ENCODE results near the gene ADRA2B. TPM values are rescaled to one million over a fixed set of nuclear protein-coding genes. Genes with fewer than 3 reads are reported as not detected.

The ADRA2B gene
- total RNA-seq, 1 experiment from 2014 or later, result not detected

DNA sequence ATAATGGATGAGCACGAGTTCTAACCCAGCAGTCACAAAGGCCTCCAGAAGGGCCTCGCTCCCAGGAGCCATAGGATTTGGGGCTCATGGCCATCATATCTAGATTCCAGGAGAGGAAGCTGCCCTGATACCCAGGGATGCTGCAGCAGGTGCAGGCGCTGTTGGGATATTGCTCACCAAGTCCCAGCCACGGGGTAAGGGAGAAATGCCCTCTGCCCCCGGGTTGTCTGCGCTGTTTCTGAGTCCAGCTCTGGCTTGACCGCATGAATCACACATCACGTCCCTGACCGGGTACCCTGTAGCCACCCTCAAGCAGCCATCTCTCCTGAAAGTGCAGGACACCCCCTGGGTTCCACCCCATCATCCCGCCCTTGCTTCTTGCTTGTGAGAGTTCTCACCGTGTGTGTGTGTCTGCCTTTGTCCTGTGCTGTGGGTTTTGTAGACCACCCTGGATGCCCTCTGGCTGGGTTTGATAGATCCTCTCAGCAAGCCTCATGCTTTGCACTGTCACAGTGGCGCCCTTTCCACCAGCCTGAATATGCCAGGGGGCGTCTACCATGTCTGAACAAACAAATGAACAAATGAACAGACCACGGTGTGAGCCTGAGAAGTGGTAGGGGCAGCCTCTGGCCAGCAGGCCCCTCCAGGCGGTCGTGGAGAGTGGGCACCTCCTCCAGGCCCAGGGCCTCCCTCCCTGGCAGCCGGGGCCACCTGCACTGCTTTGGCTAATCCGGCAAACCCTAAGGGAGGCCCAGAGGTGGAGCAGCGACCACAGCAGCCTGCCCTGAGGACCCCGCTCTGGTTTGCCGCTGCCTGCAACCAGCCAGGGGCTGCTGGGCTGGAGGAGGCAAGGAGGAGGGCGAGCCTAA, 32.1 kb downstream of the ADRA2B start:
- intact Hi-C loops (cut with micrococcal nuclease; ENCODE audit: unreplicated experiment), result no loop called here
- H3K9me3 Mint-ChIP-seq (ENCODE audit: low read depth, unreplicated experiment), result no peaks in the 10 kb centered on the region
- no peaks in the 10 kb centered on the region for H3K4me1 Mint-ChIP-seq (ENCODE audit: low read depth, unreplicated experiment)
- CTCF ChIA-PET, result no interaction called here
- TF ChIP-seq, protein P1, sequence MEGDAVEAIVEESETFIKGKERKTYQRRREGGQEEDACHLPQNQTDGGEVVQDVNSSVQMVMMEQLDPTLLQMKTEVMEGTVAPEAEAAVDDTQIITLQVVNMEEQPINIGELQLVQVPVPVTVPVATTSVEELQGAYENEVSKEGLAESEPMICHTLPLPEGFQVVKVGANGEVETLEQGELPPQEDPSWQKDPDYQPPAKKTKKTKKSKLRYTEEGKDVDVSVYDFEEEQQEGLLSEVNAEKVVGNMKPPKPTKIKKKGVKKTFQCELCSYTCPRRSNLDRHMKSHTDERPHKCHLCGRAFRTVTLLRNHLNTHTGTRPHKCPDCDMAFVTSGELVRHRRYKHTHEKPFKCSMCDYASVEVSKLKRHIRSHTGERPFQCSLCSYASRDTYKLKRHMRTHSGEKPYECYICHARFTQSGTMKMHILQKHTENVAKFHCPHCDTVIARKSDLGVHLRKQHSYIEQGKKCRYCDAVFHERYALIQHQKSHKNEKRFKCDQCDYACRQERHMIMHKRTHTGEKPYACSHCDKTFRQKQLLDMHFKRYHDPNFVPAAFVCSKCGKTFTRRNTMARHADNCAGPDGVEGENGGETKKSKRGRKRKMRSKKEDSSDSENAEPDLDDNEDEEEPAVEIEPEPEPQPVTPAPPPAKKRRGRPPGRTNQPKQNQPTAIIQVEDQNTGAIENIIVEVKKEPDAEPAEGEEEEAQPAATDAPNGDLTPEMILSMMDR (IDR thresholded peaks at IDR 0.05; ENCODE audit: unreplicated experiment), result no peak
- no TSS peak for BruUV-seq (replicated peaks)
- H3K27ac Mint-ChIP-seq (ENCODE audit: unreplicated experiment), result no peak overlapping the region
- no peak overlapping the region for H3K4me3 Mint-ChIP-seq (ENCODE audit: low read depth, unreplicated experiment)
- DNase-seq, result no peak
- no peaks in the 10 kb centered on the region for H3K36me3 Mint-ChIP-seq (ENCODE audit: insufficient read depth, unreplicated experiment)
- H3K27me3 Mint-ChIP-seq (ENCODE audit: unreplicated experiment), result peaks cover 30% of the 10 kb centered on the region

DNA sequence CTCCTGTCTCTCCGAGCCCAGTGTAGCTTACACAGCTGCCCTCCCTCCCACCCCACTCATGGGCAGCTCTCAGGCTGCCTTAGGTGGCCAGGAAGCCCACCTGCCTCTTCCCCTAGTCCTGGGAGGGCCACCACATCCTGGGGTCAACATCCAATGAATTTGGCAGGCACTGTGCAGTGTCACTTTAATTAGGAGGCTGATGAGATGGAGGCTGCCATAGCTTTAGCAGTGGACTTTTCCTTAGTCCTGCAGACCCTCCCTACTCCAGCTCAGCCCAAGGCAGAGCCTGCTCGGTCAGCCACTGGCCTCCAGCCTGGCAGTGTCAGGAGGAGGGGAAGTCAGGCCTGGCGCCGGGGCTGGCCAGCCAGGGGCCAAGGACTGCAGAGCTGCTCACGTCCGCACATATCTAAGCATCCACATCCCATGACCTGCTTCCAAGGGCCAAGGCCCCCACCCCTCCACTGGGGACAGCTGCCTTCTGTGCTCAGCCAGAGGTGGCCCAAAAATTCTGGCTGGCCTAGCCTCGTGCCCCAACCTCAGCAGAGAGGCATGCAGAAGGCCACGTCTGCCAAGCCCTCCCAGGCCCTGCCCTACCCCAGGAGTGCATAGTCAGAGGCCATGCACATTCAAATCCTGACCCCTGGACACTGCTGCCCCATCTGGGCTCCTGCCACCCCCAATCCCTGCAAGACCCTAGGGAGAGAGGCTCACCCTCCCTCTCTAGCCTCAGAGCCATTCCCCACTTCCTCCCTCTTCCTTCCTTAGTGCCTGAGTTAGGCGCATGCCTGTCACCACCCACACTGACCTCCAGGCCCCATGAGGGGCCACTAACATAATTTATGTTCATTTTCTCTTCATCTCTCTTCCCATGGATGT, 33.1 kb downstream of the ADRA2B start:
- Mint-ChIP-seq H3K27me3 (ENCODE audit: unreplicated experiment) (peaks cover 39% of the 10 kb centered on the region), H3K9me3 (ENCODE audit: low read depth, unreplicated experiment) (no peaks in the 10 kb centered on the region), H3K4me1 (ENCODE audit: low read depth, unreplicated experiment) (no peaks in the 10 kb centered on the region), H3K36me3 (ENCODE audit: insufficient read depth, unreplicated experiment) (no peaks in the 10 kb centered on the region), H3K27ac (ENCODE audit: unreplicated experiment) (no peak overlapping the region), H3K4me3 (ENCODE audit: low read depth, unreplicated experiment) (no peak overlapping the region)
- no peak for DNase-seq
- CTCF ChIA-PET, result no interaction called here
- intact Hi-C loops (cut with micrococcal nuclease; ENCODE audit: unreplicated experiment), result no loop called here
- TF ChIP-seq, protein P1 (IDR thresholded peaks at IDR 0.05; ENCODE audit: unreplicated experiment), result no peak
- no TSS peak for BruUV-seq (replicated peaks)

DNA sequence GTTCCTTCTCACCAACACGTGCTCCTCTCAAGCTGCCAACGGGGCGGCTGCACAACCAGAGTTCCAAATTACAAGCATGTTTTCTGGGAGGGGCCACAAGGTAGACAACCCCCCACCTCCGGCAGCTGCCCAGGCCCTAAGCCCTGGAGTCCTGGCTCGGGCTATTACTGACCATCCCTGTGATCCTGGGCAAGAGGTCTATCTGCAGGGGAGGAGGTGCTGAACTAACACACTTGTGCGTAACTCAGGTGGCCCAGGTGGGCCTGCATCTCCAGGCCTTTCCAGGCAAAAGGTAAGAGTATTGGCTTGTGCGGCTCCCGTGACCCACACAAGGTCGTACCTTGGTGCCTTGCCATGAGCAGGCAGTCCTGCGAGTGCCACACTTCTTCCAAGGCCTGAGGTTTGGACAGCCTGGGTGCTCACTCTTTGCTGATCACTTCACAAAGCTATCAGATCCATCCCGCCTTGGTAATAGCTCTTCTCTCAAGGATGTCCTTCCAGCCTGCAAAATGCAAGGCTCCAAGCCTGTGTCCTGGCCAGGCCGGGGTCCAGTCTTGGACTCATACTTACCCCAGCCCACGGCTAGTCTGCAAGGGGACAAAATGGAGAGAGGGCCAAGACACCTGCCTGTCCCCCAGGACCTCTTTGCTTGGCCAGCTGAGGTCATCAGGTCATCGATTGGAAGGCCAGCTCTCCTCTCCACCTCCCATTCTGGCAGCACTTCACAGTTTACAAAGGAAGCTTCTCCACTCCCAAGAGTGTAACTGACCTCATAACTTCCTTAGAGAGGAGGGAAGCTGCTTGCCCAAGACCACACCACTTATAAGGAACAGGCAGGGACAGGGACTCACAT, 33.9 kb downstream of the ADRA2B start:
- DNase-seq, result no peak
- no peaks in the 10 kb centered on the region for H3K9me3 Mint-ChIP-seq (ENCODE audit: low read depth, unreplicated experiment)
- intact Hi-C loops (cut with micrococcal nuclease; ENCODE audit: unreplicated experiment), result no loop called here
- TF ChIP-seq, protein P1 (IDR thresholded peaks at IDR 0.05; ENCODE audit: unreplicated experiment), result no peak
- H3K27me3 Mint-ChIP-seq (ENCODE audit: unreplicated experiment), result peaks cover 39% of the 10 kb centered on the region
- H3K27ac Mint-ChIP-seq (ENCODE audit: unreplicated experiment), result no peak overlapping the region
- BruUV-seq (replicated peaks), result no TSS peak
- no peak overlapping the region for H3K4me3 Mint-ChIP-seq (ENCODE audit: low read depth, unreplicated experiment)
- CTCF ChIA-PET, result no interaction called here
- H3K36me3 Mint-ChIP-seq (ENCODE audit: insufficient read depth, unreplicated experiment), result no peaks in the 10 kb centered on the region
- no peaks in the 10 kb centered on the region for H3K4me1 Mint-ChIP-seq (ENCODE audit: low read depth, unreplicated experiment)

DNA sequence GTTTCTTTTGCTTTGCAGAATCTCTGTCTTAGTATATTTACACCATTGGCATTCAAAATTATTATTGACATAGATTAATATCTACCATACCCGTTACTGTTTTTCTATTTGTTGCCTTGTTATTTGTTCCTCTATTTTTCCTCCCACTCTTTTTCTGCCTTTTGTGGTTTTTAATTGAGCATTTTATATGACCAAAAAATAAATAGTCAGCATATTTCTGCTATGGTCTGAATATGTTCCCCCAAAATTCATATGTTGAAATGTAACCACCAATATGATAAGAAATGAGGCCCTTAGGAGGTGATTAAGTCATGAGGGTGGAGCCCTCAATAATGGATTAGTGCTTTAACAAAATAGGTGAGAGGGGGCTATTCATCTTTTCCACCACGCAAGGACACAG, 35.3 kb downstream of the ADRA2B start:
- intact Hi-C loops (cut with micrococcal nuclease; ENCODE audit: unreplicated experiment), result no loop called here
- peaks cover 45% of the 10 kb centered on the region for H3K27me3 Mint-ChIP-seq (ENCODE audit: unreplicated experiment)
- H3K4me3 Mint-ChIP-seq (ENCODE audit: low read depth, unreplicated experiment), result no peak overlapping the region
- no peaks in the 10 kb centered on the region for H3K9me3 Mint-ChIP-seq (ENCODE audit: low read depth, unreplicated experiment)
- no TSS peak for BruUV-seq (replicated peaks)
- no peaks in the 10 kb centered on the region for H3K4me1 Mint-ChIP-seq (ENCODE audit: low read depth, unreplicated experiment)
- TF ChIP-seq, protein P1 (IDR thresholded peaks at IDR 0.05; ENCODE audit: unreplicated experiment), result no peak
- no peak overlapping the region for H3K27ac Mint-ChIP-seq (ENCODE audit: unreplicated experiment)
- DNase-seq, result no peak
- no peaks in the 10 kb centered on the region for H3K36me3 Mint-ChIP-seq (ENCODE audit: insufficient read depth, unreplicated experiment)
- CTCF ChIA-PET, result no interaction called here

All from Calu3 (cell line).